ELF-1 (cell line): ENCODE results near the gene WASF2.
"Not testable (repeated sequence)": the region's sequence is repeated elsewhere in the genome, so short reads cannot be mapped to it uniquely, and the experiment has no call there.

Experiments
- DNase-seq: peaks from one replicate; pipeline ENCODE4 v3.0.0-alpha.2; 2016; ENCODE audit warnings: low read depth, low spot score

WASF2 gene

GRCh38 chr1:27397749-27398148 is 92.2 kb downstream of the WASF2 start:
- peak; percentile 53 for DNase-seq

GRCh38 chr1:27397110-27397509 is 92.9 kb downstream of the WASF2 start:
- DNase-seq, result no peak

- DNase-seq, result peak; percentile 94
Observed at GRCh38 chr1:27395441-27396195, 94.3 kb downstream of the WASF2 start.

- DNase-seq, result no peak
Observed at GRCh38 chr1:27394925-27395324, 95.0 kb downstream of the WASF2 start.

- no peak for DNase-seq
Observed at GRCh38 chr1:27394282-27394658, 95.7 kb downstream of the WASF2 start.

GRCh38 chr1:27393641-27394281 is 96.2 kb downstream of the WASF2 start:
- no peak for DNase-seq

GRCh38 chr1:27392778-27393635 is 97.0 kb downstream of the WASF2 start:
- peak; percentile 63 for DNase-seq

GRCh38 chr1:27392096-27392777 is 97.7 kb downstream of the WASF2 start, which contains the start of gene GPR3:
GPR3 (plus strand) TSS chr1:27392622; CDS start chr1:27393799, 1,177 bp downstream.
- DNase-seq, result peak; percentile 95

GRCh38 chr1:27391511-27392095 is 98.4 kb downstream of the WASF2 start:
- no peak for DNase-seq

- DNase-seq, result peak; percentile 83
Observed at GRCh38 chr1:27388337-27389005, 101.5 kb downstream of the WASF2 start.

- DNase-seq, result not testable (repeated sequence)
Observed at GRCh38 chr1:27384797-27385196, 105.2 kb downstream of the WASF2 start.

- no peak for DNase-seq
Observed at GRCh38 chr1:27383661-27384060, 106.3 kb downstream of the WASF2 start.

- no peak for DNase-seq
Observed at GRCh38 chr1:27383039-27383605, 106.8 kb downstream of the WASF2 start, which contains the start of gene CD164L2. CD164L2 (minus strand) TSS chr1:27383333; CDS start chr1:27383239, 94 bp downstream.

- DNase-seq, result no peak
Observed at GRCh38 chr1:27381969-27382762, 107.8 kb downstream of the WASF2 start.

GRCh38 chr1:27380766-27381733 is 108.9 kb downstream of the WASF2 start:
- DNase-seq, result no peak

GRCh38 chr1:27380224-27380623 is 109.7 kb downstream of the WASF2 start:
- DNase-seq, result no peak

- DNase-seq, result no peak
Observed at GRCh38 chr1:27379564-27380122, 110.3 kb downstream of the WASF2 start.
